HepG2 (cell line): ENCODE results near the gene TBC1D14. TPM values are rescaled to one million over a fixed set of nuclear protein-coding genes. Genes with fewer than 3 reads are reported as not detected.

Experiments
- ATAC-seq: fragments of 200-7000 bp; cut with Tn5 transposase; 3 replicates; pipeline ENCODE4 v1.9.1; 2020; ENCODE audit warnings: mild to moderate bottlenecking, moderate library complexity
- BruUV-seq: library from RNA; stranded (reverse); fragments of 400-500 nt; replicated peaks from 2 replicates; lab custom pipeline; 2021; lab: Mats Ljungman, UMichigan
- CTCF ChIA-PET: fragments of 300-600 bp; formaldehyde crosslinking; extraction: SDS; loops from one replicate; lab custom pipeline; 2021; ENCODE audit warnings: low total read pairs, inconsistent platforms, low intra/inter-chr PET ratio; lab: Yijun Ruan, JAX
- POLR2A ChIA-PET: fragments of 350-600 bp; sonication (Branson Sonifier 250); formaldehyde crosslinking; loops from one replicate; lab custom pipeline; 2020; ENCODE audit warnings: antibody characterized with exemption, inconsistent platforms; lab: Yijun Ruan, JAX
- DNase-seq: peaks from one replicate; pipeline ENCODE4 v3.0.0-alpha.2; 2015; ENCODE audit warnings: low spot score
- FAIRE-seq: peaks from 3 replicates; lab custom pipeline; 2011; peaks lifted over from hg19 to GRCh38; lab: Jason Lieb, UNC
- H2AFZ ChIP-seq: one replicate; pipeline ENCODE4 v1.6.1; 2011; ENCODE audit warnings: low read length, inconsistent platforms
- H3K27ac ChIP-seq: fragments of 300-600 bp; 3 replicates; pipeline ENCODE4 v1.8.0; 2011; ENCODE audit warnings: mixed run types, mild to moderate bottlenecking, mixed read lengths, low read length, inconsistent platforms; ENCODE audit not compliant: insufficient read depth; ENCODE audit errors: extremely low read length
- H3K27me3 ChIP-seq, 2 experiments: fragments of 200-600 bp in 1 of 2; 2 replicates in 1 of 2; 3 replicates in 1 of 2; pipeline versions ENCODE4 v1.6.0 to v1.8.0; 2011; ENCODE audit warnings: low read length in 2 of 2, mild to moderate bottlenecking in 2 of 2, moderate library complexity in 2 of 2, inconsistent platforms in 1 of 2; ENCODE audit not compliant: insufficient read depth in 2 of 2, control insufficient read depth in 1 of 2
- H3K36me3 ChIP-seq, 2 experiments: fragments of 200-600 bp in 1 of 2; replicated peaks in 1 of 2; 2 replicates in 1 of 2; 3 replicates in 1 of 2; pipeline versions ENCODE4 v1.5.1 to v1.8.0; 2011; ENCODE audit warnings: low read length in 2 of 2, inconsistent platforms in 1 of 2; ENCODE audit not compliant: insufficient read depth in 2 of 2, control insufficient read depth in 1 of 2
- H3K4me1 ChIP-seq: 2 replicates; pipeline ENCODE4 v1.5.1; 2012; ENCODE audit warnings: low read length, inconsistent platforms; ENCODE audit not compliant: insufficient read depth
- H3K4me2 ChIP-seq: 2 replicates; pipeline ENCODE4 v1.6.0; 2011; ENCODE audit warnings: low read depth, low read length, inconsistent platforms
- H3K4me3 ChIP-seq, 3 experiments: fragments of 200-600 bp in 1 of 3; sonication (generic), shearing (Covaris generic) in 1 of 3; replicated peaks in 1 of 3; 2 replicates each; pipeline ENCODE4 v1.5.1; 2011 to 2016; ENCODE audit warnings: low read length in 3 of 3, inconsistent platforms in 2 of 3, low read depth in 2 of 3, mild to moderate bottlenecking in 2 of 3, control low read depth in 1 of 3, mixed read lengths in 1 of 3; ENCODE audit not compliant: insufficient read depth in 1 of 3
- H3K79me2 ChIP-seq: one replicate; pipeline ENCODE4 v1.6.1; 2011; ENCODE audit warnings: low read length, inconsistent platforms; ENCODE audit not compliant: insufficient read depth
- H3K9ac ChIP-seq: 2 replicates; pipeline ENCODE4 v1.6.0; 2011; ENCODE audit warnings: mild to moderate bottlenecking, low read depth, low read length, inconsistent platforms; ENCODE audit not compliant: insufficient read depth
- H3K9me3 ChIP-seq: 2 replicates; pipeline ENCODE4 v1.5.1; 2012; ENCODE audit warnings: mild to moderate bottlenecking, low read length
- H4K20me1 ChIP-seq: 2 replicates; pipeline ENCODE4 v1.6.0; 2011; ENCODE audit warnings: inconsistent platforms, mild to moderate bottlenecking, low read length, moderate library complexity; ENCODE audit not compliant: insufficient read depth
- ARNTL ChIP-seq: sonication (generic); formaldehyde crosslinking; IDR thresholded peaks from 2 replicates; pipeline ENCODE4 v1.4.0; 2020; ENCODE audit warnings: mild to moderate bottlenecking, missing genetic modification reagents
- BRD4 ChIP-seq: sonication (generic); formaldehyde crosslinking; IDR thresholded peaks from 2 replicates; pipeline ENCODE4 v1.4.0; 2020; ENCODE audit warnings: missing genetic modification reagents
- CBX2 ChIP-seq, 2 experiments: fragments of 200-600 bp in 1 of 2; sonication (generic); formaldehyde crosslinking in 1 of 2; IDR thresholded peaks; 2 replicates each; pipeline versions ENCODE4 v1.7.0 to v1.8.1; 2018 to 2022; ENCODE audit warnings: low read depth in 2 of 2, low read length in 1 of 2, mild to moderate bottlenecking in 1 of 2, missing genetic modification reagents in 1 of 2
- CHD4 ChIP-seq: fragments of 200-600 bp; sonication (generic); IDR thresholded peaks from 2 replicates; pipeline ENCODE4 v1.7.0; 2017; ENCODE audit warnings: mild to moderate bottlenecking, low read length, borderline replicate concordance
- NCOA2 ChIP-seq: sonication (generic); formaldehyde crosslinking; IDR thresholded peaks from 2 replicates; pipeline ENCODE4 v1.8.0; 2022; ENCODE audit warnings: inconsistent platforms
- NFYC ChIP-seq: IDR thresholded peaks from 2 replicates; pipeline ENCODE4 v1.6.1; 2016; ENCODE audit warnings: missing genetic modification reagents, missing compliant biosample characterization
- PAX8 ChIP-seq: sonication (generic); formaldehyde crosslinking; IDR thresholded peaks from 2 replicates; pipeline ENCODE4 v1.8.0; 2022; ENCODE audit warnings: mild to moderate bottlenecking, missing genetic modification reagents, borderline replicate concordance
- PLRG1 ChIP-seq: fragments of 450-650 bp; conservative IDR thresholded peaks from 2 replicates; pipeline ENCODE4 v1.6.1; 2016
- PRDM15 ChIP-seq: sonication (generic); formaldehyde crosslinking; IDR thresholded peaks from 2 replicates; pipeline ENCODE4 v1.4.0; 2020; ENCODE audit warnings: missing genetic modification reagents
- SMC3 ChIP-seq: IDR thresholded peaks from 2 replicates; pipeline ENCODE4 v1.6.1; 2011; ENCODE audit warnings: low read length, improper control_type of control experiment
- YEATS4 ChIP-seq: sonication (generic); formaldehyde crosslinking; IDR thresholded peaks from 2 replicates; pipeline ENCODE4 v1.4.0; 2020; ENCODE audit warnings: missing genetic modification reagents, borderline replicate concordance
- ZBTB4 ChIP-seq: sonication (generic); formaldehyde crosslinking; IDR thresholded peaks from 2 replicates; pipeline ENCODE4 v1.4.0; 2020; ENCODE audit warnings: missing genetic modification reagents, mild to moderate bottlenecking, borderline replicate concordance
- ZNF550 ChIP-seq: sonication (generic); formaldehyde crosslinking; IDR thresholded peaks from 2 replicates; pipeline ENCODE4 v1.4.0; 2020; ENCODE audit warnings: mild to moderate bottlenecking, missing genetic modification reagents, borderline replicate concordance
- ZNF629 ChIP-seq: sonication (generic); formaldehyde crosslinking; conservative IDR thresholded peaks from 2 replicates; pipeline ENCODE4 v1.5.0; 2020; ENCODE audit warnings: missing genetic modification reagents
- ZNF672 ChIP-seq: sonication (generic); formaldehyde crosslinking; IDR thresholded peaks from 2 replicates; pipeline ENCODE4 v1.8.1; 2022; ENCODE audit warnings: missing genetic modification reagents
- ZNF883 ChIP-seq: sonication (generic); formaldehyde crosslinking; IDR thresholded peaks from 2 replicates; pipeline ENCODE4 v1.5.1; 2020; ENCODE audit warnings: mild to moderate bottlenecking, missing genetic modification reagents; ENCODE audit errors: not compliant biosample characterization
- ZSCAN25 ChIP-seq: sonication (generic); formaldehyde crosslinking; IDR thresholded peaks from 2 replicates; pipeline ENCODE4 v1.8.0; 2022; ENCODE audit warnings: mild to moderate bottlenecking, missing genetic modification reagents
- WGBS: methylation state at CpG from one replicate; pipeline ENCODE4 v1.1.6; 2017; ENCODE audit warnings: low lambda C conversion rate; 5-methylcytosine and 5-hydroxymethylcytosine counted together
- in situ Hi-C: cut with HindIII; loops from 2 replicates; pipeline ENCODE4 v1.10.0; 2017; ENCODE audit warnings: low pct_unique_long_range_greater_than_20kb; ENCODE audit not compliant: extremely low pct_ligation_motif_present
- intact Hi-C: fragments of 100-400 bp; cut with micrococcal nuclease; formaldehyde crosslinking; loops from one replicate; pipeline ENCODE4 v1.10.0; 2022; ENCODE audit not compliant: unreplicated experiment
- polyA plus RNA-seq, 8 experiments: library from polyadenylated mRNA; depleted of rRNA in 3 of 8; stranded (reverse) in 7 of 8; unstranded in 1 of 8; fragments of >200 nt; fragmentation: Illumina TruSeq in 4 of 8; extraction: Trizol in 4 of 8; gene quantifications; 2 replicates each; pipeline versions ENCODE4 v1.2.1 to v1.2.3, GENCODE V29; 2011 to 2016; ENCODE audit warnings: low read depth in 4 of 8, missing spikeins in 1 of 8, mixed read lengths in 1 of 8; ENCODE audit not compliant: insufficient read depth in 1 of 8
- total RNA-seq, 5 experiments: library from RNA; depleted of rRNA; stranded (reverse); fragments of >200 nt; fragmentation: Illumina TruSeq; extraction: Trizol; gene quantifications; 2 replicates each; pipeline ENCODE4 v1.2.3, GENCODE V29; 2016; ENCODE audit warnings: low read depth in 1 of 5

TBC1D14 gene
- total and polyA plus RNA-seq, 2 of the 13 experiments (the other 11 are each of a cell fraction or from before 2014, with no cell fraction given) = 29.5 to 46.5 TPM

- Histone ChIP-seq H4K20me1 (peaks cover 13% of the 10 kb centered on the region; the same call in 1 of the 2 replicates), H3K4me2 (no peak overlapping the region), H3K36me3 (peaks cover 11 to 35% of the 10 kb centered on the region in 2 experiments), H3K79me2 (peaks cover 24% of the 10 kb centered on the region), H2AFZ (no peak overlapping the region), H3K4me3 (no peak overlapping the region), H3K27me3 (no peaks in the 10 kb centered on the region), H3K9me3 (no peaks in the 10 kb centered on the region), H3K4me1 (peaks cover 26% of the 10 kb centered on the region), H3K27ac (no peak overlapping the region), H3K9ac (no peak overlapping the region)
- BruUV-seq = no TSS peak
- FAIRE-seq = no peak
- intact Hi-C loops (loop anchor here (5.0 kb wide), 1 partner anchor 43 kb away; no protein-coding TSS in a partner anchor), in situ Hi-C loops (no loop called here)
- ChIA-PET CTCF (no interaction called here), POLR2A (no interaction called here)
- no peak for DNase-seq
- WGBS = 91% methylated on average over 14 of the region's 18 CpGs
- ATAC-seq = peak; percentile 32; the same call in 1 of the 3 replicates
- TF ChIP-seq BRD4 = no peak
- TF ChIP-seq NCOA2 (CRISPR knock-in tag) = no peak
- no peak for TF ChIP-seq ARNTL (CRISPR knock-in tag)
- no peak for TF ChIP-seq NFYC
- no peak for TF ChIP-seq ZNF550 (CRISPR knock-in tag)
- no peak for TF ChIP-seq PLRG1
- TF ChIP-seq SMC3 = no peak
- TF ChIP-seq PRDM15 (CRISPR knock-in tag) = no peak
- TF ChIP-seq ZBTB4 = no peak
- TF ChIP-seq ZNF629 (CRISPR knock-in tag) = no peak
- no peak for TF ChIP-seq ZNF672 (CRISPR knock-in tag)
- TF ChIP-seq CBX2 (IDR thresholded peaks at IDR 0.05; ENCODE audit: low read depth, low read length) = no peak
- TF ChIP-seq CBX2 (CRISPR knock-in tag; IDR thresholded peaks at IDR 0.05; ENCODE audit: low read depth) = no peak
- TF ChIP-seq PAX8 (CRISPR knock-in tag) = no peak
- no peak for TF ChIP-seq YEATS4 (CRISPR knock-in tag)
- no peak for TF ChIP-seq ZNF883 (CRISPR knock-in tag)
- TF ChIP-seq ZSCAN25 (CRISPR knock-in tag) = no peak
- TF ChIP-seq CHD4 = no peak
Measured at GRCh38 chr4:6969826-6970800, 60.5 kb downstream of the TBC1D14 start.
